ENCODE results near the gene TRAPPC3.

Gene TRAPPC3

DNA sequence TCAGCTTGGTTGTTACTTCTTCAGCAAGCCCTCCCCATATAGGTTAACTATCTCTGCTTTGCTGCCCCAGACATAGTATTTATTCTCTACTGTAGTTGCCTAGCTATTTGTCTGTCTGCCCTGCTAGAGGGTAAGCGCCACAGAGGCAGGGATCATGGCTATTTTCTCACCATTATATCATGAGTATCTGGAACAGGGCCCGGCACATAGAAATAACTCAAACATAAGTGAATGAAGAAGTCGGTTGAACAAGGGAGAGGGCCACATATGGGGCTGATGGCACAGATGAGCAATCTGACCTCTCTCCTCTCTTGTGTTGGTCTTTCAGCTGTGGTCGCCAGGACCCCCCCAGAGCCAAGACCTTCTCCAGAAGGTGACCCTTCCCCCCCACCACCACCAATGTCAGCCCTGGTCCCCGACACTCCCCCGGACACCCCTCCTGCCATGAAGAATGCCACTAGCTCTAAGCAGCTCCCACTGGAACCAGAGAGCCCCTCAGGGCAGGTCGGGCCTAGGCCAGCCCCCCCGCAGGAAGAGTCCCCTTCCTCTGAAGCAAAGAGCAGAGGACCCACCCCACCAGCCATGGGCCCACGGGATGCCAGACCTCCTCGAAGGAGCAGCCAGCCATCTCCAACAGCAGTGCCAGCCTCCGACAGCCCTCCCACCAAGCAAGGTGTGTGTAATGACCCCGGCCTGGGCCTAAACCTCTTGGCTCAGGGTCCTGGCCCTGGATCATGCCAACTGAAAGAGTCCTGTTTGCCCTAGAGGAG, 21.5 kb upstream of the TRAPPC3 start (continued):
- TF ChIP-seq ZNF148 (tag by site-specific recombination; IDR thresholded peaks at IDR 0.05; ENCODE audit: borderline replicate concordance) (no peak), RBAK (tag by site-specific recombination; IDR thresholded peaks at IDR 0.05) (no peak), KLF9 (tag by site-specific recombination; IDR thresholded peaks at IDR 0.05; ENCODE audit: low read depth) (no peak), ZNF2 (tag by site-specific recombination; IDR thresholded peaks at IDR 0.05) (no peak), ZNF701 (tag by site-specific recombination; IDR thresholded peaks at IDR 0.05) (no peak), ZNF24 (tag by site-specific recombination; IDR thresholded peaks at IDR 0.05) (no peak), KLF8 (tag by site-specific recombination; IDR thresholded peaks at IDR 0.05) (no peak)
- TF ChIP-seq, protein P1, sequence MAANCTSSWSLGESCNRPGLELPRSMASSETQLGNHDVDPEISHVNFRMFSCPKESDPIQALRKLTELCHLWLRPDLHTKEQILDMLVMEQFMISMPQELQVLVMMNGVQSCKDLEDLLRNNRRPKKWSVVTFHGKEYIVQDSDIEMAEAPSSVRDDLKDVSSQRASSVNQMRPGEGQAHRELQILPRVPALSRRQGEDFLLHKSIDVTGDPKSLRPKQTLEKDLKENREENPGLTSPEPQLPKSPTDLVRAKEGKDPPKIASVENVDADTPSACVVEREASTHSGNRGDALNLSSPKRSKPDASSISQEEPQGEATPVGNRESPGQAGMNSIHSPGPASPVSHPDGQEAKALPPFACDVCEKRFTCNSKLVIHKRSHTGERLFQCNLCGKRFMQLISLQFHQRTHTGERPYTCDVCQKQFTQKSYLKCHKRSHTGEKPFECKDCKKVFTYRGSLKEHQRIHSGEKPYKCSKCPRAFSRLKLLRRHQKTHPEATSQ (tag by site-specific recombination; IDR thresholded peaks at IDR 0.05), result no peak

DNA sequence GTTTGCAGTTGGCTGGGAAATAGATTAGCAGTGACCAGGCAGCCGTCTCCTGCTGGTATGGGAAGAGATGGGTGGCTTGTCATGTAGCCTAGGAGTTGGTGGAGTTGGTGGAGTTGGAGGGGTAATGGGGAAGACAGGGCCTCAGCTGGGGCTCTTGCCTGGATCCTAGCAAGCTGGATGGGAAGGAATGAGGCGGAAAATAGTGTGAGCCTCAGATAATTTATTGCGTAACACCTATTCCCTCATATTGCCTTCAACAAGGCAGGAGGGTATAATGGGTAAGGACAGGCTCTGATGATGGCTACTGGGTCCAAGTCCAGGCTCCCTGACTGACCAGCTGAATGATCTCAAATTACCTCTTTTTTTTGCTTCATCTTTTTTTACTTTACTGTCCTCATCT, 19.2 kb upstream of the TRAPPC3 start:
- ChIA-PET CTCF (interaction anchor here (0.8 to 2.6 kb wide), 2 partner anchors 19 kb away, joined by 4 to 14 read pairs; no protein-coding TSS in a partner anchor), POLR2A (interaction anchor here (0.5 to 1.3 kb wide), 2 partner anchors 12 to 43 kb away, joined by 4 to 7 read pairs; no protein-coding TSS in a partner anchor)
- H3K36me3 ChIP-seq (ENCODE audit: control insufficient read depth in 2 of 2, insufficient read depth in 1 of 2, low read length in 2 of 2), result peaks cover 3 to 75% of the 10 kb centered on the region in 2 experiments
- no peak overlapping the region for H3K4me3 ChIP-seq (ENCODE audit: low read depth, low read length)
- no peaks in the 10 kb centered on the region for H3K4me1 ChIP-seq (ENCODE audit: control insufficient read depth, insufficient read depth, low read length)
- no peaks in the 10 kb centered on the region for H3K9me3 ChIP-seq (ENCODE audit: control insufficient read depth, insufficient read depth, low read depth, low read length)
- no peak overlapping the region for H3K27ac ChIP-seq (ENCODE audit: extremely low read depth, low read depth, low read length)
- TF ChIP-seq SETDB1 (IDR thresholded peaks at IDR 0.05; ENCODE audit: insufficient read length, low read length) (no peak), ZNF76 (tag by site-specific recombination; IDR thresholded peaks at IDR 0.05; ENCODE audit: borderline replicate concordance, low read depth) (no peak), KLF1 (tag by site-specific recombination; IDR thresholded peaks at IDR 0.05) (no peak), ZBTB6 (tag by site-specific recombination; IDR thresholded peaks at IDR 0.05) (no peak), ZNF112 (tag by site-specific recombination; IDR thresholded peaks at IDR 0.05) (no peak), ZNF776 (tag by site-specific recombination; IDR thresholded peaks at IDR 0.05; ENCODE audit: borderline replicate concordance) (no peak), ZNF521 (tag by site-specific recombination; IDR thresholded peaks at IDR 0.05) (no peak), ZSCAN18 (tag by site-specific recombination; IDR thresholded peaks at IDR 0.05) (no peak), ZNF114 (tag by site-specific recombination; IDR thresholded peaks at IDR 0.05) (no peak), ZBTB8A (tag by site-specific recombination; IDR thresholded peaks at IDR 0.05) (no peak), GLI2 (tag by site-specific recombination; IDR thresholded peaks at IDR 0.05; ENCODE audit: borderline replicate concordance, low read depth) (no peak)
- TF ChIP-seq, protein P2, sequence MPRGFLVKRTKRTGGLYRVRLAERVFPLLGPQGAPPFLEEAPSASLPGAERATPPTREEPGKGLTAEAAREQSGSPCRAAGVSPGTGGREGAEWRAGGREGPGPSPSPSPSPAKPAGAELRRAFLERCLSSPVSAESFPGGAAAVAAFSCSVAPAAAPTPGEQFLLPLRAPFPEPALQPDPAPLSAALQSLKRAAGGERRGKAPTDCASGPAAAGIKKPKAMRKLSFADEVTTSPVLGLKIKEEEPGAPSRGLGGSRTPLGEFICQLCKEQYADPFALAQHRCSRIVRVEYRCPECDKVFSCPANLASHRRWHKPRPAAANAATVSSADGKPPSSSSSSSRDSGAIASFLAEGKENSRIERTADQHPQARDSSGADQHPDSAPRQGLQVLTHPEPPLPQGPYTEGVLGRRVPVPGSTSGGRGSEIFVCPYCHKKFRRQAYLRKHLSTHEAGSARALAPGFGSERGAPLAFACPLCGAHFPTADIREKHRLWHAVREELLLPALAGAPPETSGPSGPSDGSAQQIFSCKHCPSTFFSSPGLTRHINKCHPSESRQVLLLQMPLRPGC (tag by site-specific recombination; IDR thresholded peaks at IDR 0.05), result no peak
- TF ChIP-seq, protein P3, sequence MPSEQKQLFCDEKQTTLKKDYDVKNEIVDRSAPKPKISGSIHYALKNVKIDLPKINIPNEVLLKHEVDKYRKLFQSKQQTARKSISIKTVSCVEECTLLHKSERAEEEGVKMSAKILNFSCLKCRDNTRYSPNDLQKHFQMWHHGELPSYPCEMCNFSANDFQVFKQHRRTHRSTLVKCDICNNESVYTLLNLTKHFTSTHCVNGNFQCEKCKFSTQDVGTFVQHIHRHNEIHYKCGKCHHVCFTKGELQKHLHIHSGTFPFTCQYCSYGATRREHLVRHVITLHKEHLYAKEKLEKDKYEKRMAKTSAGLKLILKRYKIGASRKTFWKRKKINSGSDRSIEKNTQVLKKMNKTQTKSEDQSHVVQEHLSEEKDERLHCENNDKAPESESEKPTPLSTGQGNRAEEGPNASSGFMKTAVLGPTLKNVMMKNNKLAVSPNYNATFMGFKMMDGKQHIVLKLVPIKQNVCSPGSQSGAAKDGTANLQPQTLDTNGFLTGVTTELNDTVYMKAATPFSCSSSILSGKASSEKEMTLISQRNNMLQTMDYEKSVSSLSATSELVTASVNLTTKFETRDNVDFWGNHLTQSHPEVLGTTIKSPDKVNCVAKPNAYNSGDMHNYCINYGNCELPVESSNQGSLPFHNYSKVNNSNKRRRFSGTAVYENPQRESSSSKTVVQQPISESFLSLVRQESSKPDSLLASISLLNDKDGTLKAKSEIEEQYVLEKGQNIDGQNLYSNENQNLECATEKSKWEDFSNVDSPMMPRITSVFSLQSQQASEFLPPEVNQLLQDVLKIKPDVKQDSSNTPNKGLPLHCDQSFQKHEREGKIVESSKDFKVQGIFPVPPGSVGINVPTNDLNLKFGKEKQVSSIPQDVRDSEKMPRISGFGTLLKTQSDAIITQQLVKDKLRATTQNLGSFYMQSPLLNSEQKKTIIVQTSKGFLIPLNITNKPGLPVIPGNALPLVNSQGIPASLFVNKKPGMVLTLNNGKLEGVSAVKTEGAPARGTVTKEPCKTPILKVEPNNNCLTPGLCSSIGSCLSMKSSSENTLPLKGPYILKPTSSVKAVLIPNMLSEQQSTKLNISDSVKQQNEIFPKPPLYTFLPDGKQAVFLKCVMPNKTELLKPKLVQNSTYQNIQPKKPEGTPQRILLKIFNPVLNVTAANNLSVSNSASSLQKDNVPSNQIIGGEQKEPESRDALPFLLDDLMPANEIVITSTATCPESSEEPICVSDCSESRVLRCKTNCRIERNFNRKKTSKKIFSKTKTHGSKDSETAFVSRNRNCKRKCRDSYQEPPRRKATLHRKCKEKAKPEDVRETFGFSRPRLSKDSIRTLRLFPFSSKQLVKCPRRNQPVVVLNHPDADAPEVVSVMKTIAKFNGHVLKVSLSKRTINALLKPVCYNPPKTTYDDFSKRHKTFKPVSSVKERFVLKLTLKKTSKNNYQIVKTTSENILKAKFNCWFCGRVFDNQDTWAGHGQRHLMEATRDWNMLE (tag by site-specific recombination; conservative IDR thresholded peaks at IDR 0.05; ENCODE audit: low read depth), result no peak
